ENCODE results near the gene SDCCAG8. TPM values are rescaled to one million over a fixed set of nuclear protein-coding genes. Genes with fewer than 3 reads are reported as not detected.

SDCCAG8 gene
- total and polyA plus RNA-seq, 2 of the 8 experiments (the other 6 are each of a cell fraction or from before 2014, with no cell fraction given), result 15.6 to 21.0 TPM

DNA sequence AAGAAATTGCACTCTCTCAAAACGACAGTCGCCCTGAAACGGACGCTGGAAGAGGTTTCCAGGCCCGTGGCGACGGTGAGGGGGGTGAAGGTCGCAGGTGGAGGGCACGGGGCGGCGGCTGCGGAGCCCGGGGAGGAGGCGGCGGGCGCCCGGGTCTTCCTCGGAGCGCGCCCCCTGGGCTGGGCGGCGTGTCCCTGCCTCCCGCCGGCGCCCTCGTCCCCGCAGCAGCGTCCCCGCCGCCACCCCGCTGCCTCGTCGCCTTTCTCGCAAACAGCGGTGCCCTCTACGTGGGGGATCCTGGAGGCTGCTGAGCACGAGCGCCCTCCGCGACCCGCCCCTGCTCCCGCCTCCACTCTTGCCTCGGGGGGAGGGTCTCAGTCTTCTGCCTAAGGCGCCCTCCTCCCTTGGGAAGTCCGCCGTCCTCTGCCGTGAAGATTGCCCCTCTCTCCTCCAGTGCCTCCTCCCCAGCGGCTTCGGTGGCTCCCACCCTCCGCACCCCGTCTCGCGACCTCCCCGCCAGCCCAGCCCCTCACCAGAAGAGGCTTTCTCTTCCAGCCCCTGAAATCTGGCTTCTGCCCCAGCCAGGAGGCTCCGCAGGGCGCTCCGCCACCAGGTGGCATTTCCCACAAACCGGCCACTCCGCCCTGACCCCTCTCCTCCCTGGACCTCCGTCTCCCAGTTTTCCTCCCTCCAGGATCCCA lies 227.4 kb downstream of the SDCCAG8 start:
- peak overlapping the region; percentile 72; the same call in 1 of the 2 replicates for H2BK15ac ChIP-seq (ENCODE audit: low read length)
- DNase-seq (ENCODE audit: low read depth in 1 of 2, low spot score in 2 of 2) (peak in 1 of 2 experiments; percentile 69), FAIRE-seq (no peak)
- peak overlapping the region in 3 of 4 experiments; percentile 34 to 54 (median 39); a peak in 6 of 7 replicates for H3K9ac ChIP-seq (replicated peaks in 1 of 4; ENCODE audit: extremely low read depth in 1 of 4, low read depth in 3 of 4, low read length in 3 of 4)
- peaks cover 0 to 28% (median 18%) of the 10 kb centered on the region in 4 experiments; a peak in 6 of 7 replicates for H3K4me1 ChIP-seq (replicated peaks in 1 of 4; ENCODE audit: control insufficient read depth in 3 of 4, insufficient read depth in 4 of 4, low read length in 3 of 4)
- no peaks in the 10 kb centered on the region for H3K9me3 ChIP-seq (ENCODE audit: insufficient read depth in 2 of 2, low read depth in 1 of 2, low read length in 1 of 2)
- peak overlapping the region; percentile 95 for H3K18ac ChIP-seq (ENCODE audit: extremely low read depth, low read length)
- peak overlapping the region; percentile 73 for H4K8ac ChIP-seq (ENCODE audit: extremely low read depth, insufficient read depth, low read length)
- peak overlapping the region; percentile 71 for H3K56ac ChIP-seq (replicated peaks; ENCODE audit: insufficient read length, low read depth, low read length)
- peak overlapping the region; percentile 4 for H4K5ac ChIP-seq (ENCODE audit: insufficient read length, low read depth, low read length)
- no peak overlapping the region for H3K14ac ChIP-seq (ENCODE audit: insufficient read length)
- peaks cover 0 to 5% (median 2%) of the 10 kb centered on the region in 4 experiments; a peak in 3 of 7 replicates for H3K27me3 ChIP-seq (replicated peaks in 1 of 4; ENCODE audit: control insufficient read depth in 3 of 4, extremely low read depth in 1 of 4, insufficient read depth in 3 of 4, low read length in 3 of 4)
- peak overlapping the region; percentile 30; the same call in 1 of the 2 replicates for H3K27ac ChIP-seq (ENCODE audit: low read depth, low read length)
- TF ChIP-seq RAD21 (IDR thresholded peaks at IDR 0.05 in 1 of 2, conservative IDR thresholded peaks at IDR 0.05 in 1 of 2; ENCODE audit: low read depth in 2 of 2, low read length in 2 of 2) (peak; percentile 27 to 50; a peak in 3 of 4 replicates), KDM4A (IDR thresholded peaks at IDR 0.05; ENCODE audit: low read depth, low read length, severe bottlenecking) (peak; percentile 52), YY1 (IDR thresholded peaks at IDR 0.05; ENCODE audit: low read depth, low read length) (0 out of 2 replicates have a peak, but pooled peaks have one; percentile 46)
- TF ChIP-seq, protein P1, sequence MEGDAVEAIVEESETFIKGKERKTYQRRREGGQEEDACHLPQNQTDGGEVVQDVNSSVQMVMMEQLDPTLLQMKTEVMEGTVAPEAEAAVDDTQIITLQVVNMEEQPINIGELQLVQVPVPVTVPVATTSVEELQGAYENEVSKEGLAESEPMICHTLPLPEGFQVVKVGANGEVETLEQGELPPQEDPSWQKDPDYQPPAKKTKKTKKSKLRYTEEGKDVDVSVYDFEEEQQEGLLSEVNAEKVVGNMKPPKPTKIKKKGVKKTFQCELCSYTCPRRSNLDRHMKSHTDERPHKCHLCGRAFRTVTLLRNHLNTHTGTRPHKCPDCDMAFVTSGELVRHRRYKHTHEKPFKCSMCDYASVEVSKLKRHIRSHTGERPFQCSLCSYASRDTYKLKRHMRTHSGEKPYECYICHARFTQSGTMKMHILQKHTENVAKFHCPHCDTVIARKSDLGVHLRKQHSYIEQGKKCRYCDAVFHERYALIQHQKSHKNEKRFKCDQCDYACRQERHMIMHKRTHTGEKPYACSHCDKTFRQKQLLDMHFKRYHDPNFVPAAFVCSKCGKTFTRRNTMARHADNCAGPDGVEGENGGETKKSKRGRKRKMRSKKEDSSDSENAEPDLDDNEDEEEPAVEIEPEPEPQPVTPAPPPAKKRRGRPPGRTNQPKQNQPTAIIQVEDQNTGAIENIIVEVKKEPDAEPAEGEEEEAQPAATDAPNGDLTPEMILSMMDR (IDR thresholded peaks at IDR 0.05; ENCODE audit: control extremely low read depth in 1 of 3, insufficient read depth in 1 of 3, low read depth in 1 of 3, low read length in 3 of 3), result peak; percentile 18 to 27 (median 26)
- TF ChIP-seq, protein P2, sequence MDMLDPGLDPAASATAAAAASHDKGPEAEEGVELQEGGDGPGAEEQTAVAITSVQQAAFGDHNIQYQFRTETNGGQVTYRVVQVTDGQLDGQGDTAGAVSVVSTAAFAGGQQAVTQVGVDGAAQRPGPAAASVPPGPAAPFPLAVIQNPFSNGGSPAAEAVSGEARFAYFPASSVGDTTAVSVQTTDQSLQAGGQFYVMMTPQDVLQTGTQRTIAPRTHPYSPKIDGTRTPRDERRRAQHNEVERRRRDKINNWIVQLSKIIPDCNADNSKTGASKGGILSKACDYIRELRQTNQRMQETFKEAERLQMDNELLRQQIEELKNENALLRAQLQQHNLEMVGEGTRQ (IDR thresholded peaks at IDR 0.05; ENCODE audit: low read length), result no peak
- peak overlapping the region; percentile 94; the same call in 1 of the 2 replicates for H2BK12ac ChIP-seq (ENCODE audit: low read depth, low read length)
- 4% methylated on average over 14 of the region's 60 CpGs; no CpG with 5 or more reads in 1 of the 2 experiments for WGBS, 2 experiments (ENCODE audit: extremely low coverage in 1 of 2, insufficient coverage in 1 of 2, insufficient read length in 1 of 2, insufficient replicate concordance in 2 of 2, low coverage in 1 of 2, low lambda C conversion rate in 2 of 2, missing lambda C conversion rate in 1 of 2)
- peak overlapping the region; percentile 96 for H2BK120ac ChIP-seq (replicated peaks; ENCODE audit: low read depth, low read length)
- peak overlapping the region; percentile 39 for H3K4ac ChIP-seq (replicated peaks; ENCODE audit: insufficient read length, low read depth, low read length)
- H2AK5ac ChIP-seq (ENCODE audit: low read depth, low read length), result peak overlapping the region; percentile 85; the same call in 1 of the 2 replicates
- H3K4me2 ChIP-seq (ENCODE audit: insufficient read depth in 1 of 2, low read depth in 2 of 2, low read length in 2 of 2), result peak overlapping the region; percentile 83 to 88
- POLR2A ChIA-PET (ENCODE audit: partially characterized antibody), result interaction anchor here (1.0 to 1.9 kb wide), 2 partner anchors 8 to 13 kb away, joined by 3 to 7 read pairs; no protein-coding TSS in a partner anchor
- H2BK20ac ChIP-seq (ENCODE audit: low read length), result 0 out of 2 replicates have a peak overlapping the region, but pooled peaks have one; percentile 72
- CTCF ChIA-PET (ENCODE audit: partially characterized antibody), result interaction anchor here (0.7 to 1.5 kb wide), 7 partner anchors 8 to 140 kb away, joined by 3 to 7 read pairs (median 4); no protein-coding TSS in a partner anchor
- H4K20me1 ChIP-seq (replicated peaks in 1 of 2; ENCODE audit: control insufficient read depth in 1 of 2, insufficient read depth in 2 of 2, low read length in 2 of 2), result no peaks in the 10 kb centered on the region
- peak overlapping the region; percentile 97 for H4K91ac ChIP-seq (replicated peaks; ENCODE audit: insufficient read length, low read length)
- H2BK5ac ChIP-seq (ENCODE audit: low read depth, low read length), result peak overlapping the region; percentile 75; the same call in 1 of the 2 replicates
- no peaks in the 10 kb centered on the region for H3K36me3 ChIP-seq (ENCODE audit: control insufficient read depth in 2 of 4, insufficient read depth in 4 of 4, low read length in 3 of 4)
- peak overlapping the region; percentile 39 to 64 (median 52) for H3K4me3 ChIP-seq (ENCODE audit: extremely low read depth in 1 of 4, insufficient read depth in 2 of 4, low read depth in 3 of 4, low read length in 4 of 4)
- no peaks in the 10 kb centered on the region for H3K79me2 ChIP-seq (ENCODE audit: control insufficient read depth in 1 of 2, insufficient read depth in 2 of 2, low read length in 2 of 2)
- no peaks in the 10 kb centered on the region for H3K79me1 ChIP-seq (ENCODE audit: low read depth, low read length)
- peaks cover 16% of the 10 kb centered on the region for H3K23me2 ChIP-seq (ENCODE audit: low read depth, low read length)
- no peak overlapping the region for H3K23ac ChIP-seq (ENCODE audit: insufficient read length)
- peak overlapping the region; percentile 57 for H2AFZ ChIP-seq (ENCODE audit: low read length)

Measured in H1 (cell line).